ENCODE measurements around the gene SLC7A10. TPM values are rescaled to one million over a fixed set of nuclear protein-coding genes. Genes with fewer than 3 reads are reported as not detected.
A peak's percentile ranks its signal among the peaks of the same experiment; 100 is the strongest.

SLC7A10 gene
- total RNA-seq, 4 donors from 2014 or later = not detected

DNA sequence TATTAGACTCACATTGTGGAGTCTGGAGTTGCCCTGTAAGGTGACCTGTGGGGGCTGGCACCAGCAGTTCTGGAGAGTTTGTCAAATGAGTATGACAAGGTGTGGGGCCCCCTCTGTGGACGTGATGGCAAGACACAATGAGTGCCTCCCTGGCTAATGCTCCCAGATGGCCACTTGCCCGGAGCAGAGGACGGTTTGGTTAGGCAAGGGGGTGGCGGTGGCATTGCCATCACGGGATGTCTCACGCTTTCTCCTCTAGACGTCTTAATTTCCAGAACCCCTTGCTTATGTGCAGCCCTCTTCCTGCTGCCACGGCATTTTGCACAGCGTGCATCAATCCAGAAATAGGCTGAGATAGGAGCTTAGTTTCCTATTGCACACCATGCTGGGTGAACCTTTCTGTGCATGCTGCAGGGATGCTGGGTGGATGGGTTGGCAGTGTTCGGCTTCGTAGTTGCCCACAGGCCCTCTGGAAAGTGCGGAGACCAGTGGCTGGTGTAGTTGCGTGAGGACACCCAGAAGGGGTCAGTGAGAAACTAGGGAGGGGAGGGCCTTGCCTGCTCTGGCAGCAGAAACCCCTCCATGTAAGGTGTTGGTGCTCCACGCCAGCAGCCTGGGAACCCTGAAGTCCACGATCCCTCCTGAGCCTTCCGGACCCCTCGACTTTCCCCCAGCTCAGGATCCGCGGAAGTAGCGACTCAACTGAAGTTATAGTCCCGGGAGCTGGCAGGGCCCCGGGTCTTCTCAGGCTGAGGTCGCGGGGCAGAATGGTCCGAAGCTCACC, 49.6 kb downstream of the SLC7A10 start:
- no peak for DNase-seq (ENCODE audit: extremely low spot score)
- Histone ChIP-seq H3K4me3 (peak overlapping the region; percentile 70 to 96 (median 82)), H3K4me1 (peaks cover 24 to 46% (median 32%) of the 10 kb centered on the region in 4 donors), H3K36me3 (no peaks in the 10 kb centered on the region), H3K9me3 (no peaks in the 10 kb centered on the region), H3K27me3 (no peaks in the 10 kb centered on the region), H3K27ac (replicated peaks in 1 of 4) (peak overlapping the region; percentile 88 to 96 (median 92))
- TF ChIP-seq POLR2A (IDR thresholded peaks at IDR 0.05; ENCODE audit: low read depth) (no peak), POLR2AphosphoS5 (IDR thresholded peaks at IDR 0.05) (no peak), EP300 (IDR thresholded peaks at IDR 0.05) (no peak)
- TF ChIP-seq, protein P1, sequence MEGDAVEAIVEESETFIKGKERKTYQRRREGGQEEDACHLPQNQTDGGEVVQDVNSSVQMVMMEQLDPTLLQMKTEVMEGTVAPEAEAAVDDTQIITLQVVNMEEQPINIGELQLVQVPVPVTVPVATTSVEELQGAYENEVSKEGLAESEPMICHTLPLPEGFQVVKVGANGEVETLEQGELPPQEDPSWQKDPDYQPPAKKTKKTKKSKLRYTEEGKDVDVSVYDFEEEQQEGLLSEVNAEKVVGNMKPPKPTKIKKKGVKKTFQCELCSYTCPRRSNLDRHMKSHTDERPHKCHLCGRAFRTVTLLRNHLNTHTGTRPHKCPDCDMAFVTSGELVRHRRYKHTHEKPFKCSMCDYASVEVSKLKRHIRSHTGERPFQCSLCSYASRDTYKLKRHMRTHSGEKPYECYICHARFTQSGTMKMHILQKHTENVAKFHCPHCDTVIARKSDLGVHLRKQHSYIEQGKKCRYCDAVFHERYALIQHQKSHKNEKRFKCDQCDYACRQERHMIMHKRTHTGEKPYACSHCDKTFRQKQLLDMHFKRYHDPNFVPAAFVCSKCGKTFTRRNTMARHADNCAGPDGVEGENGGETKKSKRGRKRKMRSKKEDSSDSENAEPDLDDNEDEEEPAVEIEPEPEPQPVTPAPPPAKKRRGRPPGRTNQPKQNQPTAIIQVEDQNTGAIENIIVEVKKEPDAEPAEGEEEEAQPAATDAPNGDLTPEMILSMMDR (IDR thresholded peaks at IDR 0.05) = no peak
- 15% methylated on average over 12 of the region's 25 CpGs for WGBS
- intact Hi-C loops (cut with DNase I) = loop anchor here (5.0 kb wide), 2 partner anchors 126 to 196 kb away; partner anchors contain the start of genes CEBPA and CEBPG

DNA sequence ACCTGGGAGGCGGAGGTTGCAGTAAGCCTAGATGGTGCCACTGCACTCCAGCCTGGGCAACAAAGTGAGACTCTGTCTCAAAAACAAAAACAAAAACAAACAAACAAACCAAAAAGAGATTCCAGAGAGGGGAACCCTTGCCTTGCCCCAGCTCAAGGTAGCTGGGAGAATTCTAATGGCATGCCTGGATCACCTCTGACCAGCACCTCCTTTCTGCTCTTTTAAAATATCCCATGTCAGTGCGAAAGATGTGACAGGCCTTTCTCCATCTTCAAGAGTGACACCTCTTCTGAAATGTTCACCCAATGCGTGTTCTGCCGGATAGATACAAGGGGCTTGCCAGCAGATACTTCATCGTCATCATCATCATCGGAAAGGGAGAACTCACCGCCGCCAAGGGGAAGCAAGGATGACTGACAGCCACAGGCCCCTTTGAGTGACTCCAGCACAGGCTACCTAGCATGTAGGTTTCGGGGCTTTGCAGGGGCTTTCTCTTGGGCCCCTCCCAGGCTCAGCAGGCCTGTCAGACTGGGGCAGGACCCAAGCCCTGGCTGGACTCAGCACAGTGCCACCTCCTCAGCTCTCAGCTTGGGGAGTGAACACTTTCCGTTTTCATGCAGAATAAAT, 50.4 kb downstream of the SLC7A10 start:
- Histone ChIP-seq H3K36me3 (no peaks in the 10 kb centered on the region), H3K27me3 (no peaks in the 10 kb centered on the region), H3K9me3 (no peaks in the 10 kb centered on the region), H3K4me3 (peak overlapping the region in 1 of 4 donors; percentile 76), H3K27ac (replicated peaks in 1 of 4) (peak overlapping the region in 2 of 4 donors; percentile 88 to 95), H3K4me1 (peaks cover 24 to 46% (median 32%) of the 10 kb centered on the region in 4 donors)
- WGBS = 91% methylated on average over 10 of the region's 10 CpGs
- intact Hi-C loops (cut with DNase I) = loop anchor here (5.0 kb wide), 2 partner anchors 127 to 197 kb away; partner anchors contain the start of genes CEBPA and CEBPG
- DNase-seq (ENCODE audit: extremely low spot score) = no peak
- TF ChIP-seq POLR2AphosphoS5 (IDR thresholded peaks at IDR 0.05) = no peak
- TF ChIP-seq EP300 (IDR thresholded peaks at IDR 0.05) = no peak
- TF ChIP-seq POLR2A (IDR thresholded peaks at IDR 0.05; ENCODE audit: low read depth) = no peak
- TF ChIP-seq, protein P1 (IDR thresholded peaks at IDR 0.05) = no peak

DNA sequence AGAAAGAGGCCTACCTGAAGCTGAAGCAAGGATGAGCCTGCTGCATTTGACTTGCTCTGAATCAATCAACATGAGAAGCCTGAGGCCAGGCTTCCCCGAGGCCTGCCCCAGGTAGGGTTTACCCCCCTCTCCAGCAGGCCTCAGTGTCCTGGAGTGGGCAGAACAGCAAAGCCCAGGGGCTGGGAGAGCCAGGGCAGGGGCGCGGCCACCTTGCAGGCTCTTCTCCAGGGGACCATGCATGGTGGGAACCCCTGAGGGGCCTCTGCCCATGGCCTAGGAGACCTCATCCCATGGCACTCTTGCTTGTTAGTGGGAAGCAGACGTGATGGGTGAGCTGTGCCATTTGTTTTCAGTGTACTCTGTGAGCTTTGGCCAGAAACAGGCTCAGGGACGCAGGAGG, 51.5 kb downstream of the SLC7A10 start:
- H3K9me3 ChIP-seq = no peaks in the 10 kb centered on the region
- H3K27ac ChIP-seq (replicated peaks in 1 of 4) = no peak overlapping the region
- DNase-seq (ENCODE audit: extremely low spot score) = no peak
- 76% methylated on average over 5 of the region's 5 CpGs for WGBS
- H3K27me3 ChIP-seq = no peaks in the 10 kb centered on the region
- H3K36me3 ChIP-seq = no peaks in the 10 kb centered on the region
- TF ChIP-seq POLR2AphosphoS5 (IDR thresholded peaks at IDR 0.05) (no peak), EP300 (IDR thresholded peaks at IDR 0.05) (no peak), POLR2A (IDR thresholded peaks at IDR 0.05; ENCODE audit: low read depth) (no peak)
- no peak overlapping the region for H3K4me3 ChIP-seq
- H3K4me1 ChIP-seq = peaks cover 24 to 46% (median 32%) of the 10 kb centered on the region in 4 donors
- intact Hi-C loops (cut with DNase I) = no loop called here

DNA sequence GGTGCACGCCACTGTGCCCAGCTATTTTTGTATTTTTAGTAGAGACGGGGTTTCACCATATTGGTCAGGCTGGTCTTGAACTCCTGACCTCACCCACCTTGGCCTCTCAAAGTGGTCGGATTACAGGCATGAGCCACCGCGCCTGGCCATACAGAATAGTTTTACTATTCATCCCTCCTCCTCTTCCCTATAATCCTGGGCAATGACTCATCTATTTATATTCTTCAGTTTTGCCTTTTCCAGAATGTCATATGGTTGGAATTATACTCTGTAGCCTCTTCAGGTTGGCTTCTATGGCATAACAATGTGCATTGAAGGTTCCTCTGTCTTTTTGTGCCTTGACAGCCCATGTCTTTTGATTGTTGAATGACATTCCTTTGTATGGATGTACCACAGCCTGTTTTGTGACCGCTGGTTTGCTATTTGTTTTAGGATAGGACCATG, 53.7 kb downstream of the SLC7A10 start:
- DNase-seq (ENCODE audit: extremely low spot score) = no peak
- H3K4me3 ChIP-seq = no peak overlapping the region
- H3K27ac ChIP-seq (replicated peaks in 1 of 4) = no peak overlapping the region
- H3K4me1 ChIP-seq = peaks cover 12 to 31% (median 17%) of the 10 kb centered on the region in 4 donors
- intact Hi-C loops (cut with DNase I) = no loop called here
- no peak for TF ChIP-seq EP300 (IDR thresholded peaks at IDR 0.05)
- TF ChIP-seq POLR2A (IDR thresholded peaks at IDR 0.05; ENCODE audit: low read depth) = no peak
- TF ChIP-seq, protein P1 (IDR thresholded peaks at IDR 0.05) = no peak
- TF ChIP-seq POLR2AphosphoS5 (IDR thresholded peaks at IDR 0.05) = no peak
- H3K36me3 ChIP-seq = no peaks in the 10 kb centered on the region
- no peaks in the 10 kb centered on the region for H3K27me3 ChIP-seq
- WGBS = 81% methylated on average over 6 of the region's 6 CpGs
- H3K9me3 ChIP-seq = no peaks in the 10 kb centered on the region

DNA sequence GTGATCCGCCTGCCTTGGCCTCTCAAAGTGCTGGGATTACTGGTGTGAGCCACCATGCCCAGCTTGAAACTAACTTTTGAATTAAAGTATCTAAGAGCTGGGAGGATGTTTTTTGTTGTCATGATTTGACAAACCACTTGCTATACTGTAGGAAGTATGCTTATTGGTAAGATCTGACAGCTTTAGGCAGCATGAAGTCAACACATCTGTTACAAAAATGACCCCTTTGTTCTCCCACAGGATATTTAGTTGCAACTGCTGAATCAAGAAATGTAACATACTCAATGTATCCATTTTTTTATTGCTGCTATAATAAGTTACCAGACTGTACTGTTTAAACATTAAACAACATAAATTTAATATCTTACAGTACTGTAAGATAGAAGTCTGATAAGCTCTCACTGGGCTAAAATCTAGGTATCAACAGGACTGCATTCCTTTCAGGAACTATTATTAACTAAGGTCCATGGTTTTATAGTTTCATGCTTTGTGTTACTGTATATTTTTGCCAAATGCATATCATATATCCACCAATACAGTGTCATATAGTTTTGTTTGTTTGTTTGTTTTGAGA, 54.3 kb downstream of the SLC7A10 start:
- H3K27ac ChIP-seq (replicated peaks in 1 of 4) = no peak overlapping the region
- H3K36me3 ChIP-seq = no peaks in the 10 kb centered on the region
- intact Hi-C loops (cut with DNase I) = no loop called here
- no peak for DNase-seq (ENCODE audit: extremely low spot score)
- peaks cover 11 to 31% (median 16%) of the 10 kb centered on the region in 4 donors for H3K4me1 ChIP-seq
- TF ChIP-seq POLR2A (IDR thresholded peaks at IDR 0.05; ENCODE audit: low read depth) (no peak), EP300 (IDR thresholded peaks at IDR 0.05) (no peak)
- no peaks in the 10 kb centered on the region for H3K9me3 ChIP-seq
- H3K4me3 ChIP-seq = no peak overlapping the region
- 89% methylated on average over 1 of the region's 1 CpG for WGBS
- H3K27me3 ChIP-seq = no peaks in the 10 kb centered on the region

Data from esophagus muscularis mucosa (tissue), 4 donors.